IPS-15b (cell line): ENCODE results near the gene CDC25B.
"Not testable (repeated sequence)": the region's sequence is repeated elsewhere in the genome, so short reads cannot be mapped to it uniquely, and the experiment has no call there.

Experiments used
- H3K27me3 ChIP-seq: one replicate; pipeline ENCODE4 v1.6.1; 2013; ENCODE audit warnings: low read length; ENCODE audit not compliant: control insufficient read depth, insufficient read depth
- H3K36me3 ChIP-seq: one replicate; pipeline ENCODE4 v1.6.1; 2013; ENCODE audit warnings: low read length; ENCODE audit not compliant: control insufficient read depth, insufficient read depth
- H3K4me1 ChIP-seq: one replicate; pipeline ENCODE4 v1.6.1; 2013; ENCODE audit warnings: mild to moderate bottlenecking, low read length; ENCODE audit not compliant: control insufficient read depth, insufficient read depth
- H3K4me3 ChIP-seq: one replicate; pipeline ENCODE4 v1.5.1; 2013; ENCODE audit warnings: low read depth, low read length
- H3K9ac ChIP-seq: one replicate; pipeline ENCODE4 v1.6.1; 2013; ENCODE audit warnings: low read depth, mild to moderate bottlenecking, low read length
- H3K9me3 ChIP-seq: one replicate; pipeline ENCODE4 v1.6.1; 2013; ENCODE audit warnings: mild to moderate bottlenecking, low read length; ENCODE audit not compliant: control insufficient read depth, insufficient read depth

CDC25B gene

DNA sequence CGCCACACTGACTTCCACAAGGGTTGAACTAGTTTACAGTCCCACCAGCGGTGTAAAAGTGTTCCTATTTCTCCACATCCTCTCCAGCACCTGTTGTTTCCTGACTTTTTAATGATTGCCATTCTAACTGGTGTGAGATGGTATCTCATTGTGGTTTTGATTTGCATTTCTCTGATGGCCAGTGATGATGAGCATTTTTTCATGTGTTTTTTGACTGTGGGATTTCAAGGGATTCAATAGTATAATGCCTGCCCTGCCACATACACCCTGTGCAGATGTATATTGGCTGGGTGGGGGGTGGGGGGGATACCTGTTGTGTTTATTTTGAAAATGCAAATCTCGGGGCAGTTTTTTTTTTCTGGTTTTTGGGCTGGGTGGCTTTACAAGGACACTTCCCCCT, 1.9 kb upstream of the CDC25B start:
- H3K36me3 ChIP-seq, H3K9me3 ChIP-seq, H3K4me1 ChIP-seq, H3K9ac ChIP-seq, H3K4me3 ChIP-seq: not testable (repeated sequence)
- peaks cover 12% of the 10 kb centered on the region for H3K27me3 ChIP-seq

DNA sequence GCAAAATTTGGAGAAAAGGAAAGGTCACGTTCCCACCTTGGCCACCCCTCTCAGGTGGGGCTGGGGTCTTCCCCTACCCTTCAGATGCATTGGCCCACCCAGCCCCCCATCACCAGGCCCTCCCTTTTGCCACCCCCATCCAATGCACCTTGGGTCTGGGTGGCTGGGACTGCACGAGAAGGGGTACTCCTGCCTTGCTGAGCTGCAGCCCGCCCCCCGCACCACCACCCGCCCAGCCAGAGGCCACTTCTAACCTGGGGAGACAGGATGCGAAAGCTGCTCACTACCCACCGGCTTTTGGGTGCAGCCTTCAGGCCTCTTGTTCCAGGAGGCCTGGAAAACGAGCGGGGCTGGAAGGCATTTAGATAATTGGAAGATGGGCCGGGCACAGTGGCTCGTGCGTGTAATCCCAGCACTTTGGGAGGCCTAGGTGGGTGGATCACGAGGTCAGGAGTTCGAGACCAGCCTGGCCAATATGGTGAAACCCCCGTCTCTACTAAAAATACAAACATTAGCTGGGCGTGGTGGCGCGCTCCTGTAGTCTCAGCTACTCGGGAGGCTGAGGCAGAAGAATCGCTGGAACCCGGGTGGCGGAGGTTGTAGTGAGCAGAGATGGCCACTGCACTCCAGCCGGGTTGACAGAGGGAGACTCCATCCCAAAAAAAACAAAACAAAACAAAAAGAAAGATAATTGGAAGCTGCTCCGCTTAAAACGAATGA, 1.2 kb upstream of the CDC25B start:
- Histone ChIP-seq H3K4me3 (peak overlapping the region; percentile 90), H3K27me3 (peaks cover 12% of the 10 kb centered on the region), H3K4me1 (peaks cover 7% of the 10 kb centered on the region), H3K9ac (no peak overlapping the region), H3K36me3 (no peaks in the 10 kb centered on the region), H3K9me3 (no peaks in the 10 kb centered on the region)

DNA sequence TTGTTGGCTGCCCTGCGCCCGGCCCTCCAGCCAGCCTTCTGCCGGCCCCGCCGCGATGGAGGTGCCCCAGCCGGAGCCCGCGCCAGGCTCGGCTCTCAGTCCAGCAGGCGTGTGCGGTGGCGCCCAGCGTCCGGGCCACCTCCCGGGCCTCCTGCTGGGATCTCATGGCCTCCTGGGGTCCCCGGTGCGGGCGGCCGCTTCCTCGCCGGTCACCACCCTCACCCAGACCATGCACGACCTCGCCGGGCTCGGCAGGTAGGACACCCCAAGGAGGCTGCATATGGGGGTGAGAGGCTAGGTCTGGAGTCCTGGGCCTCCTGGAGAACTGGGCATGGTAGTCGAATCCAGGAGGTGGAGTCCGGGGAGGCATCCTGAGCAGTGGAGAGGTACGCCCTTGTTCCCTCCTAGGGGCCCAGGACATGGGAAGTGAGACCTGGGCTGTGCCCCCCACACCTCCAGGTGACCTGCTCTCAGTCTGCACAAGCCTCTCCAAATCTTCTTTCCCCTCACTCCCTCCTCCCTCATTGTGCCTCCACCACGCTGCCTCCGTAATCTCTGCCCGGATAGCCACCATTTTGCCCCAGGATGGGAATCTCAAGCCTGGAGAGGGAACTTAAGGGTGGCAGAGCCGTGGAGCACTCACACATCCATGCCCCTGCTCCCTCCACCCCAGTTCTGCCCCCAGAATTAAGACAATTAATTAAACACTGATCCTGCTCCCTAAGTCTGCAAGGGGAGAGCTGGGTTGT, 541 bp downstream of the CDC25B start:
- no peaks in the 10 kb centered on the region for H3K9me3 ChIP-seq
- peaks cover 5% of the 10 kb centered on the region for H3K36me3 ChIP-seq
- H3K9ac ChIP-seq: peak overlapping the region; percentile 70
- H3K4me1 ChIP-seq: peaks cover 12% of the 10 kb centered on the region
- peaks cover 9% of the 10 kb centered on the region for H3K27me3 ChIP-seq
- peak overlapping the region; percentile 79 for H3K4me3 ChIP-seq

DNA sequence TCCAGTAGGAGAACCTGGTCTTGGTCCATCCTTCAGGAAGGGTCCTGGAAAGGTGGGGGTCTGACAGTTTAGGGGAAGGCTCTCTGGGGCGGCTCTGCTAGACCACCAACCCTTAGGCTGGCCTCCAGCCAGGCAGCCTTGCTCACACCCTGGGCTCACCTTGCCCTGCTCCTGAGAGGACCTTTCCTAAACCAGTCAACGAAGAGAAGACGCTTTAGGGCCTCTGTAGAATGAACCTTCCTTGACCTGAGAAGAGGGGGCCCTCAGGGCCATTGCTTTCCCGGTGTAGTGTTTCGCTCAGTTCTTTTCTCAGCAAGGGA, 1.1 kb downstream of the CDC25B start:
- Histone ChIP-seq H3K9me3 (no peaks in the 10 kb centered on the region), H3K4me1 (peaks cover 12% of the 10 kb centered on the region), H3K27me3 (peaks cover 9% of the 10 kb centered on the region), H3K9ac (no peak overlapping the region), H3K4me3 (peak overlapping the region; percentile 79), H3K36me3 (peaks cover 5% of the 10 kb centered on the region)

DNA sequence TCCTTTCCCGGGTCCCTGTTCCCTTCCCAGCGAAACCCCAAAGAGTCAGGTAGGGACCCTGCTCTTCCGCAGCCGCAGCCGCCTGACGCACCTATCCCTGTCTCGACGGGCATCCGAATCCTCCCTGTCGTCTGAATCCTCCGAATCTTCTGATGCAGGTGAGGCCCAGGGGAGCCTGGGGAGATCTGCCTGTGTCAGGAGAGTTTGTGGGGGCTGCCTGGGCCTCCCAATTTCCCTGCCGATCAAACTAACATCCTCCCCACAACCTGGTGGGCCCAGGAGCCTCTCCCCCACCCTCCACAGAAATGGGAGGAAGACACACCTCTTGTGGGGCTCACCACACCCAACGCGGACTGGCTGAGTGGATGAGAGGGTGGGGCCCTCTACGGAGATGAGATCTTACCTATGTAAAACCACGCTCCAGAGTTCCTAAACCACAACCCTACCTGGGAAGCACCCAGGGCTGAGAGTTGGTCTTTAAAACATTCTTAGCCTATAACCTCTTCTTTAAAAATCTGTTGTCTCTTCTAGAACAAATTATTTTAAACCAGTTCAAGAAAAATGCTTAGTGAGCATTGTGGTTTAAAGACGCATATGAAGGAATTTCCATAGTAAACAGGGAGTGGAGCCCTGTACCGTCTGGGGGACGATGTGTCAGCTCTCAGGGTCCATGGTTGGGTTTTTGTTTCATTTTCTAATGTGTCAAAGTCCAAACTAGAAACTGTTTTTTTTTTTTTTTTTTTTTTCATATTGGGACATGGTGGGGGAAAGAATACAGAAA, 1.7 kb downstream of the CDC25B start:
- Histone ChIP-seq H3K4me3 (peak overlapping the region; percentile 79), H3K27me3 (peaks cover 9% of the 10 kb centered on the region), H3K36me3 (peaks cover 10% of the 10 kb centered on the region), H3K9me3 (no peaks in the 10 kb centered on the region), H3K9ac (no peak overlapping the region), H3K4me1 (peaks cover 12% of the 10 kb centered on the region)

DNA sequence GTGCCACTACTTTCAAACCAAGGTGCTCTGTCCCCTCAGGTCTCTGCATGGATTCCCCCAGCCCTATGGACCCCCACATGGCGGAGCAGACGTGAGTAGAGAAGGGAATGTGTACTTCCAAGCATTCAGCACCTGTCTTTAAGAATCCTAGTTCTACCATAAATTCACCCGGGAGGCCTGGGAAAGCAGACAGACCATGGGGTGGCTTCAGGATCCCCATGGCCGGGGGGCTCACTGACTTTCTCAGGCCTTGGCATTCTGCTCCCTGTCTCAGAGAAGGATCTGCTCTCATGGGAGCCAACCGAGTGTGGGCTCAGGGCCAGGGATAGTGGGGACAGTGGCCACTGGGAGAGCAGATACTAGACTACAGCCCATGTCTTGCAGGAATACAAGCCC, 2.3 kb downstream of the CDC25B start:
- H3K4me3 ChIP-seq: no peak overlapping the region

DNA sequence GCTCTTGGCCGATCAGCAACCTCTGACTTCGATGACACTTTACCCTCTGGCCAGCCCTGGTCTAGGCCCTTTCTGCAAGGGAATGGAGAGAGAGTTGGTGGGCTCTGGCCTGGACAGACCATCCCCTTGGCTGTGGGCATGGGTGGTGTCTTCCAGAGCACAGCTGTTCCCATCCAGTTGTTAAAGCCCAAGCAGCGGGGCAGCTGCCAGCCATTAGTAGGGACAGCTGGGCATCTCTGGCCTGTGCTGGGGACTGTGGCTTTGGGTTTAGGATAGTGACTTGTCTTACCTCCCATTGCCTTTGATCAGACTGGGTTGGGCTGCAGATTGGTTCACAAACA, 2.8 kb downstream of the CDC25B start:
- no peak overlapping the region for H3K4me3 ChIP-seq
- H3K9me3 ChIP-seq: no peaks in the 10 kb centered on the region
- H3K36me3 ChIP-seq: peaks cover 21% of the 10 kb centered on the region
- peaks cover 12% of the 10 kb centered on the region for H3K4me1 ChIP-seq
- H3K27me3 ChIP-seq: peaks cover 9% of the 10 kb centered on the region
- no peak overlapping the region for H3K9ac ChIP-seq

More for the DNA sequence above, 2.3 kb downstream of the CDC25B start:
- H3K27me3 ChIP-seq: peaks cover 9% of the 10 kb centered on the region
- H3K4me1 ChIP-seq: peaks cover 12% of the 10 kb centered on the region
- H3K9me3 ChIP-seq: no peaks in the 10 kb centered on the region
- H3K9ac ChIP-seq: no peak overlapping the region
- peaks cover 16% of the 10 kb centered on the region for H3K36me3 ChIP-seq

DNA sequence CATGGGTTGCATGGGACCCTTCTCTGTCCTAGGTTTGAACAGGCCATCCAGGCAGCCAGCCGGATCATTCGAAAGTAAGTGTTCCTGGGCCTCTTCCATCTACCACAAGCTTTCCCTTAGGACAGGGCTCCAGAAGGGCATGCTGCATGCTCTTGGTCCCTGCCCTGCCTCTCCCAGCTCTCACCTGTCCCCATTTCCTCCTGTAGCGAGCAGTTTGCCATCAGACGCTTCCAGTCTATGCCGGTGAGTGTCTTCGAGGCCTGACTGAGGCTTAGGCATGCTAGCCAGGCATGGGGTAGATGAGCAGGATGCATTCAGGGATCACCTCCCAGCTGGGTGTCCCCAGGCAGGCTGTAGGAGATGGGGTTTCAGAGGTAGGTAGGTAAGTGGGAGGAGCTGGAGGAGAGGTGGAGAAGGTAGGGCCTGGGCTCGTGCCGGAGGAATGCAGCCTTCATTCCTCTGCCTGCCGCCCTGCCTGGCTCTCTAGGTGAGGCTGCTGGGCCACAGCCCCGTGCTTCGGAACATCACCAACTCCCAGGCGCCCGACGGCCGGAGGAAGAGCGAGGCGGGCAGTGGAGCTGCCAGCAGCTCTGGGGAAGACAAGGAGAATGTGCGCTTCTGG, 4.3 kb downstream of the CDC25B start:
- H3K9me3 ChIP-seq: no peaks in the 10 kb centered on the region
- H3K9ac ChIP-seq: no peak overlapping the region
- H3K36me3 ChIP-seq: peaks cover 26% of the 10 kb centered on the region
- peaks cover 9% of the 10 kb centered on the region for H3K27me3 ChIP-seq
- H3K4me1 ChIP-seq: peaks cover 12% of the 10 kb centered on the region
- no peak overlapping the region for H3K4me3 ChIP-seq

DNA sequence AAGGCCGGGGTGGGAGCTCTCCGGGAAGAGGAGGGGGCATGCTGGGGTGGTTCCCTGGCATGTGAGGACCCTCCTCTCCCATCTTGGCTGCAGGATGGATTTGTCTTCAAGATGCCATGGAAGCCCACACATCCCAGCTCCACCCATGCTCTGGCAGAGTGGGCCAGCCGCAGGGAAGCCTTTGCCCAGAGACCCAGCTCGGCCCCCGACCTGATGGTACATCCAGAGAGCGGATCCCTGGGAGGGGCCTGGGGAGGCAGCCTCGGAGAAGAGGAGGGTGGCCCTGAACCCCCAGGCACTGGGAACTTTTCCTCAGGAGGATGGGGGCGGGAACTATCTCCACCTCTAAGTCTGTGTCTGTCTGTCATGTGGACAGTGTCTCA, 4.8 kb downstream of the CDC25B start:
- Histone ChIP-seq H3K4me1 (peaks cover 12% of the 10 kb centered on the region), H3K36me3 (peaks cover 26% of the 10 kb centered on the region), H3K9ac (no peak overlapping the region), H3K27me3 (peaks cover 9% of the 10 kb centered on the region), H3K9me3 (no peaks in the 10 kb centered on the region), H3K4me3 (no peak overlapping the region)

DNA sequence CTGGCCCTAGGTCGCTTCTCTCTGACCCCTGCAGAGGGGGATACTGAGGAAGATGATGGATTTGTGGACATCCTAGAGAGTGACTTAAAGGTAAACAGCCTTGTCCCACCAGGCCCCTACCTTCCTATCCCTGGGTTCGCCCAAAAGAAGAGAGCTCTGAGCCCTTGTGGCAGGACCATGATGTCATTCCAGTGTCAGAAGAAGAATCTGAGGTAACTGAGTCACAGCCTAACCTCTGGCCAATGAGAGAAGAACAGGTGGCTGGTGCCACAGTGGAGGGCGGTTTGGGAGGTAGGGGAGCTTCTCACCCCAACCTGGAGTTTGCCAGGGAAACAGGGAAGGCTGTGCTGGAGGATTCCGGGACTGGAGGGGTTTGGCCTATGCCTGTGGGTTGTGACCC, 5.2 kb downstream of the CDC25B start:
- H3K9me3 ChIP-seq: no peaks in the 10 kb centered on the region
- H3K36me3 ChIP-seq: peaks cover 26% of the 10 kb centered on the region
- no peak overlapping the region for H3K4me3 ChIP-seq
- peaks cover 14% of the 10 kb centered on the region for H3K4me1 ChIP-seq
- H3K9ac ChIP-seq: no peak overlapping the region
- H3K27me3 ChIP-seq: peaks cover 9% of the 10 kb centered on the region

DNA sequence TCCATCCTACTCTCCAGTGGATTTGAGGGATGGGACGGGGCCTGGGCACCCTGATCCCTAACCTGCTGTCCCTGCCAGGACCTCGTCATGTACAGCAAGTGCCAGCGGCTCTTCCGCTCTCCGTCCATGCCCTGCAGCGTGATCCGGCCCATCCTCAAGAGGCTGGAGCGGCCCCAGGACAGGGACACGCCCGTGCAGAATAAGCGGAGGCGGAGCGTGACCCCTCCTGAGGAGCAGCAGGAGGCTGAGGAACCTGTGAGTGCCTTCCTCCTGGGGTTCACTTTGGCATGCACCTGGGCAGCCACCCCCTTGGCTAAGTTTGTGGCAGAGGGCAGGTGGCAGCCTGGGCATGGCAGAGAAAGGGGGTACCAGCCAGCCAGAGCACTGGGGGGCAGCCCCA, 5.7 kb downstream of the CDC25B start:
- peaks cover 26% of the 10 kb centered on the region for H3K36me3 ChIP-seq

More for the DNA sequence above, 5.7 kb downstream of the CDC25B start:
- peaks cover 6% of the 10 kb centered on the region for H3K27me3 ChIP-seq
- H3K4me1 ChIP-seq: peaks cover 13% of the 10 kb centered on the region
- H3K9ac ChIP-seq: no peak overlapping the region
- H3K4me3 ChIP-seq: no peak overlapping the region
- H3K9me3 ChIP-seq: no peaks in the 10 kb centered on the region
